Kidney epithelial cell (primary cell): ENCODE data around the gene OR4M1. TPM values are rescaled to one million over a fixed set of nuclear protein-coding genes. Genes with fewer than 3 reads are reported as not detected.
"Not testable (repeated sequence)": the region's sequence is repeated elsewhere in the genome, so short reads cannot be mapped to it uniquely, and the experiment has no call there.

Experiments
- DNase-seq: peaks from one replicate; pipeline ENCODE4 v3.0.0-alpha.2; 2010; ENCODE audit warnings: low read depth
- H3K27me3 ChIP-seq: 2 replicates; pipeline ENCODE4 v1.6.0; 2011; ENCODE audit warnings: low read length; ENCODE audit not compliant: control insufficient read depth, insufficient read depth
- H3K36me3 ChIP-seq: 2 replicates; pipeline ENCODE4 v1.5.1; 2011; ENCODE audit warnings: low read length; ENCODE audit not compliant: control insufficient read depth, insufficient read depth
- H3K4me3 ChIP-seq: 2 replicates; pipeline ENCODE4 v1.5.1; 2011; ENCODE audit warnings: low read depth, mild to moderate bottlenecking, control low read depth, low read length
- CTCF ChIP-seq: IDR thresholded peaks from 2 replicates; pipeline ENCODE4 v1.5.1; 2011; ENCODE audit warnings: mild to moderate bottlenecking, moderate library complexity, low read length, control low read depth, inconsistent platforms; ENCODE audit not compliant: insufficient read depth, poor library complexity, severe bottlenecking
- total RNA-seq: library from RNA; depleted of rRNA; stranded (reverse); fragments of >200 nt; gene quantifications from 2 replicates; pipeline ENCODE4 v1.2.3, GENCODE V29; 2015

The OR4M1 gene
- total RNA-seq, 1 donor from 2014 or later = not detected

- no peaks in the 10 kb centered on the region for H3K36me3 ChIP-seq
- no peak overlapping the region for H3K4me3 ChIP-seq
- TF ChIP-seq CTCF = no peak
- no peak for DNase-seq
- H3K27me3 ChIP-seq = no peaks in the 10 kb centered on the region
Measured at GRCh38 chr14:19771895-19772430, 1.3 kb upstream of the OR4M1 start.

- not testable (repeated sequence) for H3K4me3 ChIP-seq, DNase-seq, H3K27me3 ChIP-seq, H3K36me3 ChIP-seq
Measured at GRCh38 chr14:19772454-19772853, 850 bp upstream of the OR4M1 start.

- DNase-seq = no peak
- no peak for TF ChIP-seq CTCF
- Histone ChIP-seq H3K27me3 (no peaks in the 10 kb centered on the region), H3K36me3 (no peaks in the 10 kb centered on the region), H3K4me3 (no peak overlapping the region)
Measured at GRCh38 chr14:19775587-19775986, 2.3 kb downstream of the OR4M1 start.

GRCh38 chr14:19785848-19786247, 12.5 kb downstream of the OR4M1 start:
- H3K36me3 ChIP-seq, DNase-seq, H3K4me3 ChIP-seq, H3K27me3 ChIP-seq: not testable (repeated sequence)

GRCh38 chr14:19787318-19787717, 14.0 kb downstream of the OR4M1 start:
- H3K27me3 ChIP-seq, H3K36me3 ChIP-seq, H3K4me3 ChIP-seq, DNase-seq: not testable (repeated sequence)

GRCh38 chr14:19788150-19788549, 14.8 kb downstream of the OR4M1 start:
- H3K4me3 ChIP-seq, DNase-seq, H3K27me3 ChIP-seq, H3K36me3 ChIP-seq: not testable (repeated sequence)

GRCh38 chr14:19796520-19797108, 23.3 kb downstream of the OR4M1 start:
- not testable (repeated sequence) for DNase-seq

GRCh38 chr14:19799880-19800279, 26.6 kb downstream of the OR4M1 start:
- Histone ChIP-seq H3K27me3 (no peaks in the 10 kb centered on the region), H3K36me3 (no peaks in the 10 kb centered on the region), H3K4me3 (no peak overlapping the region)
- TF ChIP-seq CTCF = no peak
- DNase-seq = no peak

More at GRCh38 chr14:19796520-19797108, 23.3 kb downstream of the OR4M1 start:
- H3K36me3 ChIP-seq, H3K27me3 ChIP-seq, H3K4me3 ChIP-seq: not testable (repeated sequence)
